A549 (cell line): ENCODE results near the gene SARS2. TPM values are rescaled to one million over a fixed set of nuclear protein-coding genes. Genes with fewer than 3 reads are reported as not detected.

Experiments
- ATAC-seq, 2 experiments: fragments of 200-7000 bp in 1 of 2; fragments of >200 bp in 1 of 2; cut with Nextera tagmentation in 1 of 2; cut with Tn5 transposase in 1 of 2; 3 replicates each; pipeline versions ENCODE4 v1.8.0 to v1.9.1; 2018 to 2020; ENCODE audit warnings: mild to moderate bottlenecking in 1 of 2, moderate library complexity in 1 of 2
- CTCF ChIA-PET: fragments of 300-600 bp; sonication (Branson Sonifier 250); formaldehyde crosslinking; extraction: SDS; loops from one replicate; lab custom pipeline; 2021; ENCODE audit warnings: antibody characterized with exemption, inconsistent platforms; lab: Yijun Ruan, JAX
- POLR2A ChIA-PET: fragments of 350-600 bp; formaldehyde crosslinking; extraction: SDS; loops from one replicate; lab custom pipeline; 2021; ENCODE audit warnings: antibody characterized with exemption, inconsistent platforms; lab: Yijun Ruan, JAX
- DNase-seq, 2 experiments: peaks; one replicate each; pipeline versions ENCODE4 v3.0.0 to v3.0.0-alpha.2; 2011 to 2016; ENCODE audit warnings: low read depth in 1 of 2, low spot score in 1 of 2
- FAIRE-seq: peaks from 2 replicates; lab custom pipeline; 2011; peaks lifted over from hg19 to GRCh38; lab: Jason Lieb, UNC
- H3K27ac ChIP-seq, 2 experiments: fragments of >200 bp; sonication (Bioruptor Twin); formaldehyde crosslinking; 3 replicates each; pipeline ENCODE4 v1.5.1; 2016 to 2017
- H3K4me1 ChIP-seq: fragments of >200 bp; sonication (Bioruptor Twin); formaldehyde crosslinking; 3 replicates; pipeline ENCODE4 v1.6.1; 2016
- H3K4me2 ChIP-seq: fragments of >200 bp; sonication (Bioruptor Twin); formaldehyde crosslinking; 3 replicates; pipeline ENCODE4 v1.6.1; 2016
- H3K4me3 ChIP-seq: fragments of >200 bp; sonication (Bioruptor Twin); formaldehyde crosslinking; 3 replicates; pipeline ENCODE4 v1.5.1; 2016
- H3K9me3 ChIP-seq: fragments of >200 bp; sonication (Bioruptor Twin); formaldehyde crosslinking; 3 replicates; pipeline ENCODE4 v1.6.1; 2016
- CEBPB ChIP-seq, 2 experiments: fragments of >200 bp in 1 of 2; sonication (Bioruptor Twin) in 1 of 2; formaldehyde crosslinking in 1 of 2; IDR thresholded peaks; 2 replicates each; pipeline ENCODE4 v1.6.1; 2012 to 2016
- CHD4 ChIP-seq: fragments of 200-600 bp; sonication (generic); IDR thresholded peaks from 2 replicates; pipeline ENCODE4 v1.6.1; 2016; ENCODE audit warnings: antibody characterized with exemption, mild to moderate bottlenecking, borderline replicate concordance
- ESRRA ChIP-seq: fragments of 150-350 bp; IDR thresholded peaks from 2 replicates; pipeline ENCODE4 v1.6.1; 2014; ENCODE audit warnings: mild to moderate bottlenecking, low read length, borderline replicate concordance
- FOSL2 ChIP-seq, 2 experiments: fragments of 450-650 bp in 1 of 2; fragments of >200 bp in 1 of 2; sonication (Bioruptor Twin) in 1 of 2; formaldehyde crosslinking; IDR thresholded peaks; 2 replicates each; pipeline versions ENCODE4 v1.5.0 to v1.6.1; 2016 to 2020; ENCODE audit warnings: mild to moderate bottlenecking in 1 of 2, moderate library complexity in 1 of 2
- FOXS1 ChIP-seq: fragments of 250-450 bp; sonication (Bioruptor Pico); IDR thresholded peaks from 2 replicates; pipeline ENCODE4 v1.5.0; 2020; ENCODE audit warnings: mild to moderate bottlenecking, moderate library complexity
- HES2 ChIP-seq: fragments of >200 bp; sonication (Bioruptor Twin); formaldehyde crosslinking; IDR thresholded peaks from 2 replicates; pipeline ENCODE4 v1.6.1; 2016
- HMGXB4 ChIP-seq: fragments of 250-450 bp; sonication (Bioruptor Pico); IDR thresholded peaks from 2 replicates; pipeline ENCODE4 v1.5.0; 2021; ENCODE audit warnings: mild to moderate bottlenecking, moderate library complexity, borderline replicate concordance
- HOXB13 ChIP-seq: fragments of 250-450 bp; sonication (Bioruptor Pico); IDR thresholded peaks from 2 replicates; pipeline ENCODE4 v1.5.0; 2020; ENCODE audit warnings: low read depth, mild to moderate bottlenecking, moderate library complexity
- HOXB5 ChIP-seq: fragments of 250-450 bp; sonication (Bioruptor Pico); IDR thresholded peaks from 2 replicates; pipeline ENCODE4 v1.5.0; 2020; ENCODE audit warnings: mild to moderate bottlenecking, moderate library complexity
- KDM5A ChIP-seq: fragments of 200-600 bp; sonication (generic); IDR thresholded peaks from 2 replicates; pipeline ENCODE4 v1.6.1; 2016; ENCODE audit warnings: antibody characterized with exemption, mild to moderate bottlenecking
- MYC ChIP-seq: IDR thresholded peaks from 2 replicates; pipeline ENCODE4 v1.6.1; 2012; ENCODE audit warnings: mild to moderate bottlenecking, inconsistent platforms, low read length, improper control_type of control experiment, borderline replicate concordance
- NFE2L2 ChIP-seq: fragments of 150-350 bp; conservative IDR thresholded peaks from 2 replicates; pipeline ENCODE4 v1.6.1; 2014; ENCODE audit warnings: low read length
- NR3C1 ChIP-seq: fragments of >200 bp; sonication (Bioruptor Twin); formaldehyde crosslinking; IDR thresholded peaks from 3 replicates; pipeline ENCODE4 v1.6.1; 2017
- PBX3 ChIP-seq: IDR thresholded peaks from 2 replicates; pipeline ENCODE4 v1.6.1; 2012
- PHF8 ChIP-seq: fragments of 200-600 bp; sonication (generic); IDR thresholded peaks from 2 replicates; pipeline ENCODE4 v1.6.1; 2016; ENCODE audit warnings: low read depth, mild to moderate bottlenecking, antibody characterized with exemption, moderate library complexity, borderline replicate concordance
- RARB ChIP-seq: fragments of 250-450 bp; sonication (Bioruptor Pico); IDR thresholded peaks from 2 replicates; pipeline ENCODE4 v1.8.0; 2021; ENCODE audit warnings: mild to moderate bottlenecking, moderate library complexity
- SMC3 ChIP-seq: fragments of >200 bp; sonication (Bioruptor Twin); formaldehyde crosslinking; IDR thresholded peaks from 3 replicates; pipeline ENCODE4 v1.6.1; 2018; ENCODE audit warnings: inconsistent platforms
- SREBF2 ChIP-seq: fragments of 450-650 bp; IDR thresholded peaks from 2 replicates; pipeline ENCODE4 v1.6.1; 2014; ENCODE audit warnings: mild to moderate bottlenecking, moderate library complexity
- TFCP2L1 ChIP-seq: fragments of 250-450 bp; sonication (Bioruptor Pico); IDR thresholded peaks from 2 replicates; pipeline ENCODE4 v1.5.0; 2021; ENCODE audit warnings: mild to moderate bottlenecking
- USF2 ChIP-seq: fragments of 450-650 bp; IDR thresholded peaks from 2 replicates; pipeline ENCODE4 v1.6.1; 2014; ENCODE audit warnings: antibody characterized with exemption
- ZC3H11A ChIP-seq: fragments of 450-650 bp; IDR thresholded peaks from 2 replicates; pipeline ENCODE4 v1.6.1; 2014; ENCODE audit warnings: antibody characterized with exemption, mild to moderate bottlenecking
- ZSCAN20 ChIP-seq: fragments of 250-450 bp; sonication (Bioruptor Pico); IDR thresholded peaks from 2 replicates; pipeline ENCODE4 v1.8.0; 2022; ENCODE audit warnings: mild to moderate bottlenecking, moderate library complexity
- WGBS: methylation state at CpG from one replicate; pipeline ENCODE4 v1.1.6; 2017; ENCODE audit errors: missing lambda C conversion rate; 5-methylcytosine and 5-hydroxymethylcytosine counted together
- polyA plus RNA-seq, 4 experiments: library from polyadenylated mRNA; depleted of rRNA in 3 of 4; stranded (reverse); fragments of >200 nt; fragmentation: RNase III in 1 of 4; extraction: RNeasy Plus Mini Kit Qiagen cat#74134 plus additional on column Dnase treatment in 1 of 4; gene quantifications; 2 replicates in 3 of 4; 3 replicates in 1 of 4; pipeline ENCODE4 v1.2.3, GENCODE V29; 2011 to 2017

The SARS2 gene
- polyA plus RNA-seq, 2 of the 4 experiments (the other 2 are of a cell fraction), result 46.1 to 93.4 TPM

- ATAC-seq (peak in 1 of 2 experiments; percentile 15; a peak in 3 of 6 replicates), DNase-seq (peak in 1 of 2 experiments; percentile 60), FAIRE-seq (peak; percentile 88)
- Histone ChIP-seq H3K4me3 (peak overlapping the region; percentile 51), H3K27ac (peak overlapping the region; percentile 91 to 94), H3K4me1 (peaks cover 53% of the 10 kb centered on the region), H3K4me2 (peak overlapping the region; percentile 92), H3K9me3 (no peaks in the 10 kb centered on the region)
- 4% methylated on average over 19 of the region's 19 CpGs for WGBS
- POLR2A ChIA-PET, result interaction anchor here (1.4 to 2.9 kb wide), 5 partner anchors 8 to 461 kb away, joined by 3 to 21 read pairs (median 5); partner anchors contain the start of genes MRPS12, RPS16 and SARS2
- CTCF ChIA-PET, result interaction anchor here (0.9 to 12.4 kb wide), 17 partner anchors 11 to 403 kb away, joined by 3 to 344 read pairs (median 14); partner anchors contain the start of genes FBXO27, GMFG, MRPS12 and SARS2
- TF ChIP-seq KDM5A (no peak), TFCP2L1 (no peak), NR3C1 (no peak), MYC (no peak), CEBPB (IDR thresholded peaks at IDR 0.05) (peak in 1 of 2 experiments; percentile 19; a peak in 1 of 4 replicates), RARB (CRISPR knock-in tag) (no peak), USF2 (no peak), ZC3H11A (no peak), PBX3 (no peak), SREBF2 (no peak), PHF8 (no peak), CHD4 (no peak), HMGXB4 (CRISPR knock-in tag) (0 out of 2 replicates have a peak, but pooled peaks have one; percentile 85), NFE2L2 (no peak), ESRRA (no peak), SMC3 (no peak), ZSCAN20 (no peak)
These were observed 44.2 kb upstream of the SARS2 start for GRCh38 chr19:38974624-38975213.

- DNase-seq, result no peak
- Histone ChIP-seq H3K9me3 (no peaks in the 10 kb centered on the region), H3K4me1 (peaks cover 44% of the 10 kb centered on the region), H3K27ac (peak overlapping the region in 1 of 2 experiments; percentile 41; a peak in 2 of 6 replicates), H3K4me2 (peak overlapping the region; percentile 17; the same call in 2 of the 3 replicates), H3K4me3 (no peak overlapping the region)
- no peak for ATAC-seq
- peak; percentile 92 for FAIRE-seq
- POLR2A ChIA-PET, result interaction anchor here (0.6 to 1.2 kb wide), 3 partner anchors 10 to 1671 kb away, joined by 3 to 4 read pairs (median 4); partner anchors contain the start of gene SARS2
- 88% methylated on average over 2 of the region's 2 CpGs for WGBS
- TF ChIP-seq HOXB5 (CRISPR knock-in tag) (no peak), FOXS1 (CRISPR knock-in tag) (no peak), FOSL2 (IDR thresholded peaks at IDR 0.05) (no peak), FOSL2 (CRISPR knock-in tag; IDR thresholded peaks at IDR 0.05) (0 out of 2 replicates have a peak, but pooled peaks have one; percentile 40), ESRRA (no peak), HOXB13 (CRISPR knock-in tag) (no peak), HES2 (no peak), SMC3 (no peak)
- CTCF ChIA-PET, result interaction anchor here (0.6 to 23.4 kb wide), 12 partner anchors 8 to 883 kb away, joined by 3 to 344 read pairs (median 4); partner anchors contain the start of gene FBXO17
These were observed 41.1 kb upstream of the SARS2 start for GRCh38 chr19:38971672-38972071.
